ENCODE measurements around the gene SLC6A18.
A peak's percentile ranks its signal among the peaks of the same experiment; 100 is the strongest.

SLC6A18 gene

GRCh38 chr5:1239505-1240251 is 14.5 kb downstream of the SLC6A18 start:
- DNase-seq: no peak

GRCh38 chr5:1240496-1241260 is 15.5 kb downstream of the SLC6A18 start:
- DNase-seq: no peak

- no peak for DNase-seq
These were observed 16.4 kb downstream of the SLC6A18 start for GRCh38 chr5:1241509-1242080.

- DNase-seq: no peak
These were observed 17.7 kb downstream of the SLC6A18 start for GRCh38 chr5:1242733-1243486.

GRCh38 chr5:1243487-1244130 is 18.4 kb downstream of the SLC6A18 start:
- DNase-seq: no peak

- DNase-seq: no peak
These were observed 19.1 kb downstream of the SLC6A18 start for GRCh38 chr5:1244255-1244654.

GRCh38 chr5:1244976-1245375 is 19.8 kb downstream of the SLC6A18 start:
- DNase-seq: peak; percentile 34

- DNase-seq: peak; percentile 77
These were observed 20.9 kb downstream of the SLC6A18 start for GRCh38 chr5:1245905-1246576.

- peak; percentile 79 for DNase-seq
These were observed 21.7 kb downstream of the SLC6A18 start for GRCh38 chr5:1246711-1247431.

GRCh38 chr5:1247811-1248210 is 22.6 kb downstream of the SLC6A18 start:
- DNase-seq: no peak

GRCh38 chr5:1249366-1250280 is 24.4 kb downstream of the SLC6A18 start:
- no peak for DNase-seq

GRCh38 chr5:1251678-1252580 is 26.7 kb downstream of the SLC6A18 start:
- peak; percentile 20 for DNase-seq

GRCh38 chr5:1252681-1253080 is 27.5 kb downstream of the SLC6A18 start:
- DNase-seq: no peak

- no peak for DNase-seq
These were observed 28.4 kb downstream of the SLC6A18 start for GRCh38 chr5:1253456-1254105.

- no peak for DNase-seq
These were observed 29.0 kb downstream of the SLC6A18 start for GRCh38 chr5:1254196-1254595.

GRCh38 chr5:1255081-1255561 is 29.9 kb downstream of the SLC6A18 start:
- DNase-seq: no peak

- no peak for DNase-seq
These were observed 31.6 kb downstream of the SLC6A18 start for GRCh38 chr5:1256776-1257175.

- no peak for DNase-seq
These were observed 32.2 kb downstream of the SLC6A18 start for GRCh38 chr5:1257363-1257762.

Measured in NCI-H146 (cell line).